Stimulated activated CD4-positive, alpha-beta T cell treated with anti-CD3 and anti-CD28 coated beads, Interleukin-15, amount 100 ng/mL, for 24 hours (primary cell): ENCODE measurements around the gene KIF19.

Source experiments
- DNase-seq: peaks from one replicate; pipeline ENCODE4 v3.0.0-alpha.2; 2020

KIF19 gene

DNA sequence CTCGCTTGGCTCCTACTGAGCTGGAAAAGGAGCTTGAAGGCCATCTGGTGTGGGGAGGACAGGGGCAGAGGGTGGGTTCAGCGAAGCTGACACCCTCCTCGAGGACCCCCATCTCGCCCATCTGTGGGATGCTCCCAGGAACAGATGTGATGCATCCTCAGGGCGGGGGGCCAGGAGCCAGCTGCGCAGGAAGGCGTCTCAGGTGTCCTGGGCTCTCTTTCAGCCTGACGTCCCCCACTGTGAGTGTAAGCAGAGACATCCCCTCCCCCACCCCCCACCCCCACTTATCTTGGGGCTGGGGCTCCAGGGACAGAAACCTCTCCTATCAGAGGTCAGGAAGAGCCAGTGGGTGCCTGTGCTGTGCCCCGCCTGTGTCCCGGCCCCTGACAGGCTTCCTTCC, 16.2 kb downstream of the KIF19 start:
- DNase-seq = no peak

DNA sequence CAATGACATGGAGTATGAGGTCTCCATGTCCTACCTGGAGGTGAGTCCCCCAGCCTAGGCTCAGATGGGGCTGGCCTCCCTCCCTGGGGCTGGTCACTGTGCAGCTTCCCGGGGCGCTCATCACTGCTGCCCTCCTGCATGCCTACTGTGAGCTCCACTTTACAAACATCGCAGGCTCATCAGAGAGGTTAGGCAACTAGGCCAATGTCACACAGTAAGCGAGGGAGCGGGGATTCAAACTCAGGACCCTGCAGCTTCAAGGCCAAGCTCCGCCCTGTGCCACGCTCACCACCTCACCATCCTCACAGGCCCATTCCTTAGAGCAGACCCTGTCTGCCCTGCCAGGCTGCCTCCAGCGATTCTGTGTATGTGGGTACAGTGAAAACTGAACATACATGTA, 17.1 kb downstream of the KIF19 start:
- no peak for DNase-seq

DNA sequence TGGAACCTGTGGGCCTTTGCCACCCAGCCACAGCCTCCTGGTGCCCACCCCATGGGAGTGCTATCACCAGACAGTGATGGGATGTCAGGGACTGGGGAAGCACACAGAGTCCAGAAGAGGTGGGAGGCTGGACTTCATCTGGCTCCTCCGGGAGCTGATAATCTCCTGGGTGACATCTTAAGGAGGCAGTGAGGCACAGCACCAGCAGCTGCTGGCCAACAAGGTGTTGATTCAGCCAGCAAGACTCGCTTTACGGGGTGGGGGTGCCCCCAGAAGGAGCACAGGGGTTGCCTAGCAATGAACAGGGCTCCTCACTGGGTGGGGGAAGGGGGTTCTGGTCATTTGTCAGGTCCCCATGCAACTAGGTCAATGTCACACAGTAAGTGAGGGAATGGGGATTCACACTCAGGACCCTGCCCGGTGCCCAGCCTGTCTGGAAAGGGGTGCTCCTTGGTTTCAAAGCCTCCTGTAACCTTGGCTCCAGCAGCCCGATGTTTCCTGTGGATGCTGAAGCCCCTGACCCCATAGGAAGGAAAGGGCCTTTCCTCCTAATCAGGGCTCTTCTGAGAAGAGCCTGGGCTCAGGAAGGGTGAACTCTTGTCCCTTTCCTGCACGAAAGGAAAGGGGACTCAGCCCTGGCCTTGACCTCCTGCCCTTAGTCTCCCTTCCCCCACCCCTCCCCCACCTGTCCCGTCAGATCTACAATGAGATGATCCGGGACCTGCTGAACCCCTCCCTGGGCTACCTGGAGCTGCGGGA, 17.7 kb downstream of the KIF19 start:
- DNase-seq = no peak

DNA sequence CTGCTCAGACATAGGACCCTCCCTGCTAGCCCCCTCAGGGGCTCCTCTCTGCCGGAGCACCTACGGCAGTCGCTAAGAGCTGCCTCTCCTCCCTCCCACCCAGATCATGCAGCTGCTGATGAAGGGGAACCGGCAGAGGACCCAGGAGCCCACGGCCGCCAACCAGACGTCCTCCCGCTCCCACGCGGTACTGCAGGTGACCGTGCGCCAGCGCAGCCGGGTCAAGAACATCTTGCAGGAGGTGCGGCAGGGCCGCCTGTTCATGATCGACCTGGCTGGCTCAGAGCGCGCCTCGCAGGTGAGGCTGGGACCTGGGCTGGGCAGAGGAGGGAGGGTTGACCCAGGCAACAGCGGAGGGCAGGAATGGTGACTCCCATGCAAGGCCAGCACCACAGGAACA, 18.6 kb downstream of the KIF19 start:
- no peak for DNase-seq

DNA sequence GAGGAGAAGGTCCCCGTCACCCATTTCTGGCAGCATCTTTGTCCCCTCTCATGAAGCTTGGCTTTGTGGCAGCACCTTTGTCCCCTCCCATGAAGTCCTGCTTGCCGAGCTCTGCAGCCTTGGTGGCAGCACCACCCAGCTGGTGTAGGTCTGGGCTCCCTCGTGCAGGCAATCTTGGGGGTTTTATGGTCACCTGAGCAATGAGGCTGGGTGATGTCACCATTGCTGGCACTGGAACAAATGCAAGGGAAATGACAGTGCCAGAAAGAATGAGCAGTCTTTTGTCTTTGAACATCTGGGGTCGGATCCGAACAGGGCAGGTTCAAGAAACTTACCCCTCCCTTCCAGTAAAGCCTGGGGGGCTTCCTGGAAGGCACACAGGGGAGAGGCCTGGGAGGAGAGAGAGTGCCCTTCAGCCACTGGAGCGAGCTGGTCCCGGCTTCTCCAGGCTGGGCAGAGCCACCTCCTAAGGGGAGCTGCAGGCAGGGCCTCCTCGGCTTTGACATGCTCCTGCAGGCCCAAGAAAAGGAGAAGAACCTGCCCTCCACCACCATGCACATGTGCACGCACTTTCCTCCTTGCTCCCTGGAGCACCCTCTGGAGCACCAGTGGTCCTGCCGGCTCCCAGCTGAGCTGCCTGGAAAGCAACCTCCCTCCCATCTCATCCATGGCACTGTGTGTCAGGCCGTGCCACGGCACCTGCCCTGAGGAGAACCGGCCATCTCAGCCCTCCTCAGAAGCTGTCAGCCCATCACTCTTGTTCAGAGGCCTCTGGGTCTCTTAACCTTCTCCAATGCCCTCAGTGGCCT, 19.6 kb downstream of the KIF19 start:
- no peak for DNase-seq

DNA sequence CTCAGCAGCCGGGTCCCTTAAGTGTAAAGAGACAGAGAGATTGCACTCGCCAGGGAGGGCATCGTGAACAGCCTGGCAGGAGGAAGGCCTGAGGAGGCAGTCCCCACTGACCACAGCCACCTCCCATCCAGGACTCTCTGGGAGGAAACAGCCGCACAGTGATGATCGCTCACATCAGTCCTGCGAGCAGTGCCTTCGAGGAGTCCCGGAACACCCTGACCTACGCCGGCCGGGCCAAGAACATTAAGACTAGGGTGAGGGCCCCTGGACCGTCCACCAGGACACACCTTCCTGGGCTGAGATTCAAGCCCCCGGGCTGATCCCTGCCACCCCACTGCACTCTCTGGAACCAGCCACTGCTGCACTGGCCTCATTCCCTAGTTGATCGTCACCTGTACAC, 21.6 kb downstream of the KIF19 start:
- DNase-seq = no peak

DNA sequence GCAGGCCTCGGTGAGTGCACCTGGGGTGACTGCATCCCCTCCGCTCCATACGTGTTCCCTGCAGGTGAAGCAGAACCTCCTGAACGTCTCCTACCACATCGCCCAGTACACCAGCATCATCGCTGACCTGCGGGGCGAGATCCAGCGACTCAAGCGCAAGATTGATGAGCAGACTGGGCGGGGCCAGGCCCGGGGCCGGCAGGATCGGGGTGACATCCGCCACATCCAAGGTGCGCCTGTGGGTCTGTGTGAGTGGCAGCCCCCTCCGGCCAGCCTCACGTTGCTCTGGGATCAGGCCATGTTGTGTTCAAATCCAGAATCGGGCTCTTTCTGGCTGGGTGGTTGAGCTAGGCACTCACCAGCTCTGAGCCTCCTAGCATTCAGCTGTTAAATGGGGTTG, 23.1 kb downstream of the KIF19 start:
- no peak for DNase-seq

DNA sequence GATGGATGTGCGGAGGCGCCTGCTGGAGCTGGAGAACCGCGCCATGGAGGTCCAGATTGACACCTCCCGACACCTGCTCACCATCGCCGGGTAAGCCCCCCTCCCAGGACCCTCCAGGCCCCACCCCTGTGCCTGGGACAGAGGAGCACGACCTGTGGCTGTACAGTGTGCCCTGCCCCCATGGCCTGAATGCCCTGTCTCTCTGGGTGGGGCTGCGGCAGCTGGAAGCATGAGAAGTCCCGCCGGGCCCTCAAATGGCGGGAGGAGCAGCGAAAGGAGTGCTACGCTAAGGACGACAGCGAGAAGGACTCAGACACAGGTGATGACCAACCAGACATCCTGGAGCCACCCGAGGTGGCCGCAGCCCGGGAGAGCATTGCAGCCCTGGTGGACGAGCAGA, 24.5 kb downstream of the KIF19 start:
- no peak for DNase-seq

DNA sequence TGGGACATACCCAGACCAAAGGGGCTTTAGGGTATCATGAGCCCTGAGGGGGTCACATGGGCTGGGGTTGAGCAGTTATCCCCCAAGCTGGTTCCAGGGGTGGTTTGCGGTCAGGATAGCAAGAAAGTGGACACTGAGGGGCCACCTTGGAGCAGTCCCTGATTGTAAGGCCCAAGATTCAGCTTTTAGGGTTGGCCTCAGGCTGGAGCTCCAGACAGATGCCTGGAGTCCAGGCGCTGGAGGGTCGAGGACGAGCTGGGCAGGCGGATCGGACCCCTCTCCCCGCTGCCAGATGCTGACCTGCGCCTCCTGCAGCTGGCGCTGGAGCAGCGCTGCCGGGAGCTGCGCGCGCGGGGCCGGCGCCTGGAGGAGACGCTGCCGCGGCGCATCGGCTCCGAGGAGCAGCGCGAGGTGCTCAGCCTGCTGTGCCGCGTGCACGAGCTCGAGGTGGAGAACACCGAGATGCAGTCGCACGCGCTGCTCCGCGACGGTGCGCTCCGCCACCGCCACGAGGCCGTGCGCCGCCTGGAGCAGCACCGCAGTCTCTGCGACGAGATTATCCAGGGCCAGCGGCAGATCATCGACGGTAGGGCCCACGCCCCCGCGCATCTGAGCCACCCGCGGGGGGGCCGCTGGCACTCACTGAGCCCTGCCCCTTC, 25.7 kb downstream of the KIF19 start:
- DNase-seq = peak; percentile 44

DNA sequence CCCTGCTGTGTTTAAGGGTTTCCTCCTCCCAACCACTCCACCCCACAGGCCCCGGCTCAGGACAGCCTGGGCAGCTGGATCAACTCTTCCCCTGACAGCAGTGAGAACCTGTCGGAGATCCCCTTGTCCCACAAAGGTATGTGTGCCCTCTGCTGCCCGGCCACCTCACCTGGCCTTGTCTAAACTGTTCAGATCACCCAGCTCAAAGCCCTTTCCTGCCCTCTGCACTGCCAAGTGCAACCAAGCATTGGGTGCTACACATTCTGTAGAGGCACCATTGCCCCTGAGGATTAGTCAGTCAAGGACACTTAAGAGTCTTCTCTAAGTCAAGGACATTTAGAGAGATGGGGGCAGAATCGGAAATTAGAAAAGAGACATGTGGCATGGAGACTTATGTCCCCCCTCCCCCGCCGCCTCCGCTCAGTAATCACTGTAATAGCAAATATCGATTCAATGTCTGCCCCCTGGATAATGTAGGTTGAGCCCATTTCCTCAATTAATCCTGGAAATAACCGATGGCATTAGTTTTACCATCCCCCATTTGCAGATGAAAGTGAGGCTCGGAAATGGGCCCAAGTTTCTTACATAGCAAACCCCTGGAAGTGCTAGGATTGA, 27.5 kb downstream of the KIF19 start:
- no peak for DNase-seq

DNA sequence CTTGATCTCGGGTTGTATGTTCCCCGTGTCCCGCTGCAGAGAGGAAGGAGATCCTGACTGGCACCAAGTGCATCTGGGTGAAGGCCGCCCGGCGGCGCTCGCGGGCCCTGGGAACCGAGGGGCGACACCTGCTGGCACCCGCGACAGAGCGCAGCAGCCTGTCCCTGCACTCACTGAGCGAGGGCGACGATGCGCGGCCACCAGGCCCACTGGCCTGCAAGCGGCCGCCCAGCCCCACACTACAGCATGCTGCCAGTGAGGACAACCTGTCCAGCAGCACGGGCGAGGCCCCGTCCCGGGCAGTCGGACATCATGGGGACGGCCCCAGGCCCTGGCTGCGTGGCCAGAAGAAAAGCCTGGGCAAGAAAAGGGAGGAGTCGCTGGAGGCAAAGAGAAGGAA, 28.1 kb downstream of the KIF19 start:
- peak; percentile 83 for DNase-seq

DNA sequence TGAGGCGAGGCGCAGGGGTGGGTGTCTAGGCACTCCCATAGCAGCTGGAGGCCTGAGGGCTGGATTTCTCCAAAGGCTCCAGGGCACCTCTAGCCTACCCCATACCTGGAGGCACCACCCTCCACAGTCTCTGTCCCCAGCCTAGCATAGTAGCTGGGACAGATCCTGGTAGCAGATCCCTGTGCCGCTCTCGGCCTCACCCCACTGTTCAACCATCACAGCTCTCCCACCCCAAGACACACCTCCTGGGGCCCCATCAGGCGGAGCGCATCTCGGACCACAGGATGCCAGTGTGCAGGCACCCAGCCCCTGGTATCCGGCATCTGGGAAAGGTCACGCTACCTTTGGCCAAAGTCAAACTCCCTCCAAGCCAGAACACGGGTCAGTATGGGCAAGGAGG, 28.5 kb downstream of the KIF19 start:
- no peak for DNase-seq

DNA sequence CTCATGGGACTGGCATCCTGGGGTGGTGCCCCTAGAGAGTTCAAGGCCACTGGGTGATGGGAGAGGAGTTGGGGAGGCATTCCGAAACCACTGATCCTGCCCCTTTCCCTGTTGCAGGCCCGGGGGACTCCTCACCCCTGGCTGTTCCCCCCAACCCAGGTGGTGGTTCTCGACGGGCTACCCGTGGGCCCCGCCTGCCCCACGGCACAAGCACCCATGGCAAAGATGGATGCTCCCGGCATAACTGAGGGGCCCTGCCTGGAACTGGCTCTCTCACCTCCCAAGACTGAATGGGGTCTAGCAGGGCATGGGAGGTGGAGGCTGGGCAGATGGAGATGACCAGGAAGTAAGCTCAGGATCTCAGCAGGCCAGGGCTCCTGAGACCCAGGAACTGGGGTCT, 29.0 kb downstream of the KIF19 start:
- DNase-seq = no peak

DNA sequence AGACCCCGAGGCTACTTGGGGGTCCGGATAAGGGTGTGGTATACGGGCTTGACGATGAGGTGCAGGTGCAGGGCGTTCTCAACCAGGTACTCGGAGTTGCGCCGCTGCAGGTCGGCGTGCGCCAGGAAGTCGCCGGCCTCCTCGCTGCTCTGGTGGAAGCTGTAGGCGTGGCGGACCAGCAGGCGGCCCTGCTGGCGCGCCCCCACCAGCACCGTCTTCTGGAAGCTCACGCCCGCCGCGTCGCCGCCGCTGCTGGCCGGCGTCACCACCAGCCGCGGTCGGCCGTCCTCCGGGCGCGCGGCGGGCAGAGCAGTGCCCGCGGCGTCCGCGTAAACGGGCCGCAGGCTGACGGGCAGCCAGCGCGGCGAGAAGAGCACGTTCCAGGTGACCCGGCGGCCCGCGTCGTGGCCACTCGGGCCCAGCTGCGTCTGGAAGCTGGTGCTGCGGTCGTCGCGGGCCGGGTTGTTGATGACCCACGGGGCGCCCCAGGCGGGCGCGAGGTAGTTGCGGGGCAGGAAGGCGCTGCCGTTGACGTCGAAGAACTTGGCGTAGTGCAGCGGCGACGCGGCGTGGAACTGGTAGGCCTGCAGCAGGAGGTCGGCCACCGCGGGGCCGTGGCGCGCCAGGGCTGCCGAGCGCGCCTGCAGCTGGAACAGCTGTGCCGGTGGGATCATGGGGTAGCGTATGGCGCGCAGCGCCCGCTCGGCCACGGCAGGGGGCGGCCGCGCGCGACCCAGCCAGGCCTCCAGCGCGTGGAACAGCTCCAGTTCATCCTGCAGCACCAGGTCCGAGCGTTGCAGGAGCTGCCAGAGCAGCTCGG, 30.8 kb downstream of the KIF19 start:
- peak; percentile 37 for DNase-seq

DNA sequence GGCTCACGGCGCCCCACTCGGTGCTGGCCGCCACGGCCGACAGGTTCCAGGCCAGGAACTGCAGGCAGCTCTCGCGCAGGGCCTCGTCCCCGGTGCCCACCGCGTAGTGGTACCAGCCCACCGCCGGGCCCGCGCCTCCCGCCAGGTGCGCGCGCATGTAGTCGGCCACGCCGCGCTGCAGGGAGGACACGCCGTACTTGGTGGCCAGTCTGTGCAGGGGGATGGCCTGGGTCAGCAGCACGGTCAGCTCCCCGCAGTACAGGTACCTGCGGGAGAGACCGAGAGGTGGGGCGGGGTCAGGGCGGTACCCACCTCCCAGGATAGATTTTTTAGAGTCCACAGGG, 31.4 kb downstream of the KIF19 start:
- no peak for DNase-seq

DNA sequence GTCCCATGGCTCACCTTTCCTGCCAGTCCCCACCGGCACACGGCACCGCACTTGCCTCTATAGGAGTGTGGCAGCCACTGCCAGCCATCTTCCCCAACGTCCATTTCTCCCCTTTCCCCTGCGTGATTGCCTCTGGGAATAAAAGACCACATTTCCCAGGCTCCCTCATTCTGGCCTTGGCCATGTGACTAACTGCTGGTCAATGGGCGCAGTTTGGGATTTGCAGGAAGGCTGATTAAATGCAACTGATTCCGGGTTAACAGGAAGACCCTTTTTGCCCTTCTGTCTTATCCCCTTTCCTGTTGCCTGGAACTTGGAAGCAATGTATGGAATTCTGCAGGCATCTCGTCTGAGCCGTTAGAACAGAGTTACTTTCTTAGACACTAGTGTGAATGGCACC, 32.7 kb downstream of the KIF19 start:
- DNase-seq = no peak

DNA sequence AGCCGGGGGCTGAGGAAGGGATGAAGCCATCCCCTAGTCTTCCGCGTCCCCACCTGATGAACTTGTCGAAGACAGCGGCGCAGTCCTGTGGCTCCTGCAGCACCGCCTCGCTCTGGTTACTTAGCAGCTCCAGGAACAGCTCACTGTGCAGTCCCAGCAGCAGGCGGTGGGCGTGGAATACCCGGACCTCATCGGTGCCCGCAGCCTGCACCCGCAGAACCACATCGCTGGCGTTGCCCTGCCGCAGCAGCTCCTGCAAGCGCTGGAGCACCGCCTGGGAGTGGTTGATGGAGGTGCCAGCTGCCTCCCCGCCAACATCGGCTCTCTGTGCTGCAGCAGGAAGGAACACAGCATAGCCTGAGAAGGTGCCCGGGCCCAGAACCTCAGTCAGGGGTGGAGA, 33.9 kb downstream of the KIF19 start:
- DNase-seq = no peak

DNA sequence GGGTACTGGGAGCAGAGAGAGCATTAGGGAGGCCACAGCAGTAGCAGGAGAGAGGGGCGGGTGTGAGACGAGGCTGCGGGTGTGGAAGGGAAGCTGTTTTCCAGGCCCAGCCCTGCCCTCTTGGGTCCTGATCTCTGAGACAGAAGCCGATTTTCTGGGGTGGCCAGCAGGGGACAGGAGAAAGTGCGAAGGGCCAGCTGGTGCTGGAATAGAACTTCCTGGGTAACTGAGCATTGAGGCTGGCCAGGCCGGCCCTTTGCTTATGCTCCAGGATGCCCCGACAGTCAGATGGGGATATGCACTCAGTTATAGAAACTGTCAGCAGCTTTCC, 34.8 kb downstream of the KIF19 start:
- no peak for DNase-seq

DNA sequence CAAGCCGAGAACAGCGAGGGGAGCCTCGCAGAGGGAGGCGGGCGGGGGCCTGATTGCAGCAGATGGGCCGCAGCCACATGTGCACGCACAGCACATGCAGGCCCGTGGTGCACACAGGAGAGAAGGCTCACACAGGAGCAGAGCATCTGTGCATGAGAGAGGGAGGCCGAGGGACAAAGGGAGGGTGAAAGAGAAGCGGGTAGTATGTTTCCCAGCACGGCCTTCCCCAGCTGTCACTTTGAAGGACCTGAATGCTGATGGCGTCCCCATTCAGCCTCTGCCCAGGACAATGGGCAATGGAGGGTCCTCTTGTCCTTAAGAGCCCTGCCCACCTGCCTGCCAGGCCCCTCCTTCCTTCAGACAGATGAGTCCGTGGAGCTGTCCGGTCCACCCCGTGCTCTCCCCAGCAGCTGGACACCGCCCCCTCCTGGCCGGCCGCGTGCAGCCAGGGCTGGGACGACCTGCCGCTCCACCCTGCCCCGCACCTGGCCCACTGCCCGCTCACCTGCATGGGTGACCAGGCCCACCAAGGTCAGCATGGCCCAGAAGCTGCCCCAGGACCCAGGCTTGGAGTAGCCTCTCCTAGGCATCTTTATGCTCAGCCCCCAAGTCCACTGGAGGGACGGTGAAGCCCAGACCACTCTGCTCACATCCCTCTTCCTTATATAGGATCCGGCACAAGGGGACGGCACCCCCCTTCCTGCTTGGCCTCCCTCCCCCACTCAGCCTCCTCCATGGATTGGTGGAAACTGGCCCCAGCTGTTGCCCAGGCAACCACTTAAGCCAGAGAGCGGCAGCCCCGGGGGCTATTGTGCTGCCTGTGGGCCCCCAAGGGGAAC, 35.4 kb downstream of the KIF19 start, which contains the start of gene BTBD17:
Gene BTBD17, minus strand, starts transcription at position 639 of the 839 bp plus-strand sequence. Its CDS starts 49 bp downstream, at position 590.
- peak; percentile 58 for DNase-seq

DNA sequence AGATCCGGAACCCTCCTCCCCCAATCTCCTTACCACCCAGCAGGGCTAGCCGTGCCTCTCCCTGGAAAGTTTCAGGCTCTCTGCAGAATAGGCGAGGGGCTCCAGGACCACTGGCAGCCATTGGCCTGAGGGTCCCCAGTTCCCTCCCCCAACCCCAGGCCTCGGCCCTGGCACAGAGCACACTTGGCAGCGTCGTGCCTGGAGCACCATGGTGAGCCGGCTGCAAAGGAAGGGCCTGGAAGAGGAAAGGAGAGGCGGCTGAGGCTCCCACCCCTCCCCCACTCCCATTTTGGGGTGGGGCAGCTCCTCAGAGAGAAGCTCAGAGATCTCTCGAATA, 36.0 kb downstream of the KIF19 start:
- DNase-seq = no peak

DNA sequence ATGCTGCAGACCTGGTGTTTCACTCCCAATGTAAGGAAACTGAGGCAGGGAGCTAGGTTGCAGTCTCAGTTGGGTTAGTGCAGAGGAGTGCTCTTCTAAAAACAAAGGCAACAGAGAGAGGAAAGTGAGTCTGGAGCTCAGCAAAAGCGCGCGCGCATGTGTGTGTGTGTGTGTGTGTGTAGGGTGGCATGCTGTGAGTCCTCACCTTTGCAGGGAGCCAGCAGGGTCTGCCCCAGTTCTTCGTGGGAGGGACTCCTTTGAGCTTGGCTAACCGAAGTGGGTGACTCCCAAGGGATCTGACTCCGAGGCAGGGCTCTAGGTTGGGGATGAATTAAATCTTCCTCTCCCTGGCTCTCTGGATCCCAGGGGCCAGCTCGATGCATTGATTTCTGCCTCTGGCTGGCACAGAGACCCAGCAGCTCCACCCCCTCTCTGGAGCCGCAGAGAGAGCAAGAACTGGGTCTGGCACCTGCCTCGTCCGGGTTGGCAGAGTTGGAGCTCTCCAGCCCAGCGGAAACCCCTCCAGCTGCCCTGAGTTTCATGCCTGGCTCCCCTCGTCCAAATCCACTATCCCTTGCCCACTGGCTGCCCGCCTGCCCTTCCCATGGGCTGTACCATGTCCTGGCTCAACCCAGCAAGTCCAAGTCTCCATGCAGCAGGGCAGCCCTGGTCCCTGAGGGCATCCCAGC, 36.9 kb downstream of the KIF19 start:
- no peak for DNase-seq
